GM19463 (cell line): Measurements from ENCODE around the gene ITIH2.

Experiments used
- ATAC-seq: cut with Tn5 transposase; IDR thresholded peaks from one replicate; pipeline ENCODE4 v1.9.1; 2021; ENCODE audit warnings: mild to moderate bottlenecking, moderate library complexity; ENCODE audit not compliant: unreplicated experiment

The ITIH2 gene

GRCh38 chr10:7792541-7792940 is 89.4 kb downstream of the ITIH2 start:
- no peak for ATAC-seq

- no peak for ATAC-seq
Observed at GRCh38 chr10:7794251-7795026, 91.3 kb downstream of the ITIH2 start.

GRCh38 chr10:7795605-7796004 is 92.5 kb downstream of the ITIH2 start:
- ATAC-seq: no peak

- ATAC-seq: no peak
Observed at GRCh38 chr10:7797582-7797981, 94.5 kb downstream of the ITIH2 start.
